Activated naive CD8-positive, alpha-beta T cell treated with anti-CD3 and anti-CD28 coated beads, Interleukin-2, amount 50 U/mL, for 16 hours (primary cell): Measurements from ENCODE around the gene ZNF33B.
A peak's percentile ranks its signal among the peaks of the same experiment; 100 is the strongest.
"Not testable (repeated sequence)": the region's sequence is repeated elsewhere in the genome, so short reads cannot be mapped to it uniquely, and the experiment has no call there.

Experiments
- DNase-seq: peaks from one replicate; pipeline ENCODE4 v3.0.0-alpha.2; 2020; ENCODE audit warnings: low read depth, low spot score

ZNF33B gene

DNA sequence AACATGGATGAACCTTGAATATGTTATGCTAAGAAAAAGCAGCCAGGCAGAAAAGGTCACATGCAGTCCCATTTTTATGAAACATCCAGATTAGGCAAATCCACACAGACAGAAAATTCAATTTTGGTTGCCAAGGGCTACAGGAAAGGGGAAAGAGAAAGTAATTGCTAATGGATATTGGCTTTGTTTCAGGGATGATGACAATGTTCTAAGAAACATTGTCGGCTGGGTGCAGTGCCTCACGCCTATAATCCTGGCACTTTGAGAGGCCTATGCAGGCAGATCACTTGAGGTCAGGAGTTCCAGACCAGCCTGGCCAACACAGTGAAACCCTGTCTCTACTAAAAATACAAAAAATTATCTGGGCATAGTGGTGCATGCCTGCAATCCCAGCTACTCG, 23.0 kb downstream of the ZNF33B start:
- DNase-seq: no peak

DNA sequence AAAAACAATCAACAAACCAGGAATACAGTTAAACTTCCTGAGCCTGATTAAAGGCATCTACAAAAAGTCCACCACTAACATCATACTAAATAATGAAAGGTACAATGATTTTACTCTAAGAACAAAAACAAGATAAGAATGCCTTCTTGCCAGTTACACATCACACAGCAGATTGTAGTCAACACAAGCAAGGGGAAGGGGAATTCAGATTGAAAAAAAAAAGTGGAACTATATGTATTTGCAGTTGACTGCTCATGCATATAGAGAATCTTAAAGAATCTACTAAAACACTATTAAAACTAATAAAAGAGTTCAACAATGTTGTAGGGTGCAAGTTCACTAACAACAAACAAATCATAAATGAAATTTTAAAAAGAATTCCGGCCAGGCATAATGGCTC, 28.5 kb downstream of the ZNF33B start:
- DNase-seq: no peak

DNA sequence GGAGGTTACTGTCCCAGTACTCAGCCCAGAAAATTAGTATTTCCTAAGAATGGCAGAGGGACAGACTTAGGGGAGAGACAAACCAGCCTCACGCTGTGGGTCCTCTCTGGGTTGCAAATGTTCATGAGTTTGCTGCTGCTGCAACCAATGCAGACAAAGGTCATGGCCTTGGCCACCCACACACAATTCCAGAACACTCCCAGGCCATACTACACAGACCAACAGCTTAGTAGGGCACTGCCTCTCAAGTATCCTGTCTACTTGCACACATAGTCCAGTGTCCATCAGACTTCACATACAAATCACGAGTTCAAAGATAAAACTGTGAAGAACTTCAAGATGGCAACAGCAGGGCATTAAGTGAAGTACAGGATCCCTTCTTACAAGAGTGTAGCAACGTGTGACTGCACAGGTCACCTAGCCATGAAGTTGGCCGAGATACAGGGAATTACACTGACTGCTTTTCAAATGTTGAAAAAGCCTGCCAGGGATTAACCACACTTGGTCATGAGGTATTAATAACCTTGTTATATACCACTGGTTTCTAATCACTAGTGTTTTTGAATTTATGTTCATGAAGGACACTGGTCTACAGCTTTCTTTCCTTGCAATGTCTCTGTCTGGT, 40.0 kb downstream of the ZNF33B start:
- no peak for DNase-seq

DNA sequence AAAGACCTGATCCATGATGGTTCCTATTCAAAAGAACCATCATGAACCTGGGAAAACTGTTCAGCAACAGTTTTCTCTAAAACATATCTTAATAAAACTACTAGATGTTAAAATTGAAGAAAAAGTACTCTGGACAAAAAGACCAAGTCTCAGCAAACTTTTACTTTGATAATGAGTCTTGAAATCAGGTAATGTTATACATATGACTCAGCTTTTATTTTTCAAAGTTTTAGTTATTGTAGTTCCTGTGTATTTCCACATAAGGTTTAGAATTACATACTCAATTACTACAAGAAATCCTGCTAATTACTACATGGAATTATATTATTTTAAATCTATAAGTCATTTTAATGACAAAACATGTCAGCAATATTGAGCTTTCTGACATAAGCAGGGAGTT, 42.2 kb downstream of the ZNF33B start:
- DNase-seq: no peak

DNA sequence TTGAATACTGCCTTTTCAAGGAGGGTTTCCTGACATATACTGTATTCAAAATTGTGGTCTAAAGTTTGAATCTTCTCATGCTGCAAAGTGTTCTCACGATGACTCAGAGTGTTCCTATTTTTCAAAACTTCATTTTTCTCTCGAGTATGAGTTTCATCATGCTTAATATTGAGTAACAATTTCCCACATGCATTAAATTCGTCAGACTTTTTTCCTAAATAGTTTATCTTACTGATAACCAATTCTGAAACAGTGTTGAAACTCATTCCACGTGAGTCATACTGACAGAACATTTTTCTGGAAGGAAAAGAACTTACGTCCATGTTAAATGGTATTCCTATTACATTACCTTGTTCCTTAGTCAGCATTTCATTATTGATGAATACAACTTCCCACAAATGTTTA, 44.1 kb downstream of the ZNF33B start:
- DNase-seq: no peak

DNA sequence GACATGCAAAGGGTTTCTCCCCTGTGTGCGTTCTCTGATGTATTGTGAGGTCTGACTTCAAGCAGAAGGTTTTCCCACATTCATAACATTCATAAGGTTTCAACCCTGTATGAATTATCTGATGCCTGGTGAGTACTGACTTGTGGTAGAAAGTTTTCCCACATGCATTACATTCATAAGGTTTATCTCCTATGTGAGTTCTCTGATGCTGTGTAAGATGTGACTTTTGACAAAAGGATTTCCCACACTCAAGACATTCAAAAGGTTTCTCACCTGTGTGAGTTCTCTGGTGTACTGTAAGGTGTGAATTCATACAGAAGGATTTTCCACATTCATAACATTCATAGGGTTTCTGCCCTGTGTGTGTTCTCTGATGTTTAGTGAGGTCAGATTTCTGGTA, 45.1 kb downstream of the ZNF33B start:
- DNase-seq: no peak

DNA sequence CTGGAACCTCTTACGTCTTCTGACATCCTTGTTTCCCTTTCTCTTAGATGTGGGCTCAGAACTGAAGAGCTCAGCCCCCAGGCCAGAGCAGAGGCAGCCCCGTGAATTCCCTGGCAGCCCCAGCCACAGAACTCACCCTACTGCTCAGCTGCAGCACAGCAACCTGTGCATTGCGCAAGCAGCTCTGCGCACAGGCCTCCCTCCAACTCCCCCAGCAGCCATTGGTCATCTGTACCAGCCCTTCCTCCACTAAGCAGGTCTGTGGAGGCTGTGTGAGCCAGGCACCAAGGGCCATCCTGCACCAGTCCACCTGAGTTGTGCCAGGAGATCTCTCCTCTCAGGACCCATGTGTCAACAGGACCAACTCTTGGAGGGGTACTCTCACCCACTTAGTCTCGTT, 54.5 kb downstream of the ZNF33B start:
- no peak for DNase-seq

DNA sequence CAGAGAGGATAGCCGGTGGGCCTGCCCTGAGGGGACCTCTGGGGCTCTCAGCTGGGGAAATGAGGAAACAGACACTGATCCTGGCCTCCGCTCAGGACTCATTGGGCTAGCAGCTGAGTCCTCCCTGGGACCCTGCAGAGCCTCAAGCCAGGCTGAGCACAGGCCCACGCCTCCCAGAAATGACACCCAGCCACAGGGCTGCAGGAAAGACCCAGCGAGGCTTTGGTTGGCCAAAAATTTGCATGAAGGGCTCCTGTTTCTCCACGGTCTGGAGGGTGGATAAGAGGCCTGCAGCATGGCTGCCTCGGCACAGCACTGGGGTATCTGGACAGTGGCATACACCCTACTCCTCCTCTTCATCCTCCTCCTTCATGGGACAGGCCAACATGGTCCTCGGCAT, 60.4 kb downstream of the ZNF33B start:
- DNase-seq: no peak

DNA sequence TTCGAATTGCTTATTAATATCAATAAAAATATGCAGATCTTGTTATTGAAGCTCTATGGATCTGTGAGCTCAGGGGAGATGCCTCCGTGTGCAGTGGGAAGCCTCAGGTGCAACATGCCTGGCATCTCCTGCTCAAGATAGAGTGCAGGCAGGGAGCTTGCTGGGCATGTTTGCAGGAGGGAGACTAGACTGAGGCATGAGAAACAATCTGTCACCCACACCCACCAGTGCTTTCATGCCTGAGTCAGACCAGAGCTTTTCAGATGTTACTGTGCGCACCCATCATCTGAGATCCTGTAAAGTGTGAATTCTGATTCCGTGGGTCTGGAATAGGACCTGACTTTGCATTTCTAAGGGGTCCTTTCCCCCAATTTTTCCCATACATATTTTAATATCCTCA, 62.0 kb downstream of the ZNF33B start:
- DNase-seq: no peak

DNA sequence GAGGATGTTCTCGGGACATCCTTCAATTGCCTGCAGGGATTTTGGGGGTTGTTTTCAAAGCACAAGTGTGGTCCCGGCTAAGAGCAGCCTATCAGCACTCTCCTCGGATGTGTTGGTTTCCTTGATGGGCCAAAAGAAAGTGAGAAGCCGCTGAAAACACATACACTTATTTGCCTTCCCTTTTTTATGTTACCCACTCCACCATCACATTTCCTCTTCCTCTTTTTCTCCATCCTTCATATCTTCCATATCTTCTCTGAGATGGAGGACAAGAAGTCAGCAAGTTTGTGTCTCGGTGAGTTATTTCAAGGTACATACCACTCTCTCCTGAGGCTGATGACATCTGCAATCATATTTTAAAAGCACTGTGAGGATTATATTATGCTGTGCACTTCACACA, 64.0 kb downstream of the ZNF33B start:
- no peak for DNase-seq

DNA sequence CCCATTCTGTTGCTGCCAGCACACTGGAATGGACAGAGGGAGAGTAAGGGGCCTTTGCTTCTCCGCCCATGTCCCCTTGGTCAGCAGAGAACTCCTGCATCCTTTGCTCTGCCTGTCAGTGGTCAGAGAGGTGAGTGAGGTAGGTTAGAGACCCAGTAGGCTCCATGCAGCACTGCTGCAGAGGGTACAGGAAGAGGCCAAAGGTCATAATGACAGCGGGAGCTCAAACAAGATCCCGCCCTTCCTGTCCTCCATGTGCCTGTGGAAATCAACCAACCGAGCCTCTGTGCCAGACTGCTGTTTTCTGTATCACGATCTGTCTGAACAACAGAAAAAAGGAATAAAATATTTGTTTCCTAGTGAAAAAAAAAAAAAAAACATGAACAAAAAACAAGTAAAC, 81.4 kb downstream of the ZNF33B start:
- DNase-seq: no peak

DNA sequence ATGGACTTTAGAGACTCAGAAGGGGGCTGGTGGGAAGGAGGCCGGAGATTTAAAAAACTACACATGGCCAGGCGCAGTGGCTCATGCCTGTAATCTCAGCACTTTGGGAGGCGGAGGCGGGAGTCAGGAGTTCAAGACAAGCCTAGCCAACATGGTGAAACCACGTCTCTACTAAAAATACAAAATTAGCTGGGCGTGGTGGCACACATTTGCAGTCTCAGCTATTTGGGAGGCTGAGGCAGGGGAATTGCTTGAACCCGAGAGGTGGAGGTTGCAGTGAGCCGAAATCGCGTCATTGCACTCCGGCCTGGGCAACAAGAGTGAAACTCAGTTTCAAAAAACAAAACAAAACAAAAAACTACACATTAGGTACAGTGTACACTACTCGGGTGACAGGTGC, 84.8 kb downstream of the ZNF33B start:
- DNase-seq: not testable (repeated sequence)

DNA sequence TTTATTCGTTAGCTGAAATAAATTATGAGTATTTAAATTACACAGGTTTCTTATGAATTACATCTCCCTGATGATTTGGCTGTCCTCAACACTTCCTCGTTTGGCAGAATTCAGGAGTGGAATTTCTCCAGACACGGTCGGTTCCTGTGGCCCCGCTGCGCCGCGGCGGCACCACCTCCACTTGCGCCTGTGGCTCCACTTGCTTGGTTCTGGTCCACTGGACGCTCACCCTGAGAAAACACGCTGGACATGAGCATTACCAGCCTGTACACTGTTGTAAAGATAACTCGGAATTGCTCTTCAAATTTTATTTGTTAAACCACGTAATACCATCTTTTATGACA, 85.3 kb downstream of the ZNF33B start:
- no peak for DNase-seq

DNA sequence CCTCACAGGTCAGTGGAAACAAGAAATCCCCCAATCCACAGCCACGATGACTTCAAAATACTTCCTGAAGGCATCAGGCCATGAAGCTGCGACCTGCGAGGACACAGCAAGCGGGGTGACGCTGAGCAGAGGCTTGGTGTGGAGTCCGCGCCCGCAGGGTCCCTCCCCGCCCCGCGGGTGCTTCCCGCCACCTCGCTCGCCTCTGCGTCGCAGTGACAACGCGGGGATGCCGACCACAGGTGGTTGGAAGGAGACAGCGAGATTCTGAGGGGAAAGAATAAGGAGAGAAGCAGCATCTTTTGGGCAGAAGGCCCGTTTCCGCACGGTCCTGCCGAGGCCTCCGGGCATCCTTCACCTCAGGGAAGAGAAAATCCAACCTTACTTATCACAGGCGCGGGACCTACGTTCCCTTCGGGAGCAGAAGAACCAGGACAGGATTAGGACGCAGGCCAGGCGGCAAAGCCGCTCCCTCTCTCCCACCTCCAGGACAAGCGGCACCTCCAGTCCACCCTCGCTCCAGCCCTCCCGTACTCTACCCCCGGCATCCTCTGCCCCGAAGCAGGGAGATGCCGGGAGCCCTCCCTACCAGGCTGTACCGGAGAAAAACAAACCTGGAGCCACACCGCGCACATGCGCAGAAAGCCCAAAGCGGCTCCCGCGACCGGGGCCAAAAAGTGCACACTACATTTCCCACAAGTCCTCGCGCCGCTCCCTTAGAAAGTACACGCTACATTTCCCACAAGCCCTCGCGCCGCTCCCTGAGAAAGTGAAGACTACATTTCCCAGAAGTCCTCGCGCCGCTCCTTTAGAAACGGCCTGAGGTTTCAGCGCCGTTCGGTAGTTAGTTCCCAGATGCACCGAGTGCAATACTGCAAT, 85.9 kb downstream of the ZNF33B start:
- peak; percentile 89 for DNase-seq

DNA sequence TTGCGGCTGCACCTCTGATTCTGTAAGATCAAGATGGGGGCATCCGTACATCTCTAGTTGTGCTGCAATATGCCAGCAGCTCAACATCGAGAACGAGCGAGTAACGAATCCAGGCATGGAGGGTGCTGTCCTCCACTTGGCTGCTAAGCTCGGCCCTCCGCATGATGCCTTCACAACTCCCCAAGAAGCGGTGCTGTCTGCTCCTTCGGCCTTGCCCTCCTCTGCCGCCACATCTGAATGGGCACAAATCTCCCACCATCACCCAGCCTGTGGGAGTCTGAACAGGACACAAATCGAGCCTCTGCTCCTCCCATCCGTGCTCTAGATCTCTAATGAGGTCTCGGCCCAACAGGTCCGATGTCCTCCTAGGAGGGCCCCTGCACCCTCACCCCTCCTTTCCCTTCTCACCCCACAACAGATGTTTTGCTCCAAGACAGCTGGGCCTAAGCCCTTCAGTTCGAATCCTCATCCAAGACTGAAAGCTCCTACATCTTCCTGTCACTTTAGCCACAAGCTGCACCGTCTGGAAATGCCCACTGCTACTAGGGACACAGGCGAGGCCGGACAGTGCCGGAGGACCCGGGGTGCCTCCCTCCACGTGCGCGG, 86.7 kb downstream of the ZNF33B start:
- DNase-seq: no peak

DNA sequence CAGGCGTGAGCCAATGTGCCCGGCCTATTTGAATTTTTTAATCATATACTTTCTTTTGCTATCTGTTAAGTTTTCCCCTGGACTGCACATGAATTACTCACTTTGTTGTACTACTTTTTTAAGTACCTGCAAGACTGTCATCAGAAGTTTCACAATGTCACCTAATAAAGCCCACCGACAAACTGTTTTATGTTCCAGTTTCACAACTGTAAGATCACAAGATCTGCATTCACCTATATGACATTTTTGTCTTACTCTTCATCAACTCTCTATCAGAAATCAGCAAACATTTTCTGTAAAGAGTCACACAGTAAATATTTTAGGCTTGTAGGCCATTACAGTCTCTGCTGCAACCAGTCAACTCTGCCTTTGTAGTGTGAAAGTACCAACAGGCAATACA, 88.5 kb downstream of the ZNF33B start:
- no peak for DNase-seq

DNA sequence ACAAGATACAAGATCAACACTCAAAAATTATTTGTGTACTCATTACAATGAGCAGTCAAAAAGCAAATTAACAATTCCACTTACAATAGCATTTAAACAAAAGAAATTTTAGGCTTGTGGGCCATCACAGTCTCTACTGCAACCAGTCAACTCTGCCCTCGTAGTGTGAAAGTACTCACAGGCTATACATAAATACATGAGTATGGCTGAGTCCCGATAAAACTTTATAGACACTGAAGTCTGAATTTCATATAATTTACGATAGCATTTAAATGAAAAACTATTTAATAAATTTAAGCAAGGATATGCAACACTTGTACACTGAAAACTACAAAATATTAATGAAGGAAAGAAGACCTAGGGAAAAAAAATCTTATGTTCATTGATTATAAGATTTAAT, 90.1 kb downstream of the ZNF33B start:
- no peak for DNase-seq

DNA sequence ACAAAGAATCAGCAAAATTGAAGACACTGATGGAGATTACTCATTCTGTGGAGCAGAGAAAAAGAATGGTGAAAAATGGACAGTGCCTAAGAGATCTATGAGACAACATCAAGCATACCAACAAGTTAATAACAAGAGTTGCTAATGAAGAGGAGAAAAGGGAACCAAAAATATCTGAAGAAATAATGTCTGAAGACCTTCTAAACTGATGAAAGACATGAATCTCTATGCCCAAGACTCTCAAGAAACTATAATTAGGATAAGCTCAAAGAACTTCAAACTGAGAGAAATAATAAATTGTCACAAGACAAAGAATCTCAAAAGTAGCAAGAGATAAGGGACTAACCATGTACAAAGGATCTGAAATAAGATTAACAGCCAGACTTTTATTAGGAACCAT, 93.4 kb downstream of the ZNF33B start:
- no peak for DNase-seq

DNA sequence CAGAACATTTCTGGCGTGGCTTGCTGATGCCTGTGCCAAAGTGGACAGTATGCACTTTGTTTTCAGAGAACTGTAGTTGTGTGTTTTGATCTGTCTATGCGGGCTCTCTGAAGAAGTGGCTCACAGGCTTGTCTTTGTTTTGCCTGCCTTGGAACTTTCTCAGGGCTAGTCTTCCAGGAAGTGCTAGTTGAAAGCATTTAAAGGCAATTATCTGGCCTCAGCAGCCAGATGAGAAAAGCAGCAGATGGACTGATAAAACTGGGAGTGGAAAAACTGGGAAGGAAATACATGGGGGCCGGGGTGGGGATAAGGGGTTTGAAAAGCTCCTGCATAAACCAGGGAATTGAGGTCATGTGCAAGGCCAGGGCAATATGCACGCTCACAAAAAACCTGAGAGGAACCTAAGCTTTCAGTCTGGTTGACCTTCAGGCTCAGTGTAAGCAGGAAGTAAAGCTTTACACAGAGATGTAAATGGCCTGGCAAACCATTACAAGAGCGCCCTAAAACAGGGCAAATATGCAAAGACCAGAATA, 94.5 kb downstream of the ZNF33B start:
- no peak for DNase-seq
